Measurements from ENCODE around the gene WDR1.

Gene WDR1

GRCh38 chr4:10159671-10160070, 43.1 kb upstream of the WDR1 start:
- TF ChIP-seq, protein P1, sequence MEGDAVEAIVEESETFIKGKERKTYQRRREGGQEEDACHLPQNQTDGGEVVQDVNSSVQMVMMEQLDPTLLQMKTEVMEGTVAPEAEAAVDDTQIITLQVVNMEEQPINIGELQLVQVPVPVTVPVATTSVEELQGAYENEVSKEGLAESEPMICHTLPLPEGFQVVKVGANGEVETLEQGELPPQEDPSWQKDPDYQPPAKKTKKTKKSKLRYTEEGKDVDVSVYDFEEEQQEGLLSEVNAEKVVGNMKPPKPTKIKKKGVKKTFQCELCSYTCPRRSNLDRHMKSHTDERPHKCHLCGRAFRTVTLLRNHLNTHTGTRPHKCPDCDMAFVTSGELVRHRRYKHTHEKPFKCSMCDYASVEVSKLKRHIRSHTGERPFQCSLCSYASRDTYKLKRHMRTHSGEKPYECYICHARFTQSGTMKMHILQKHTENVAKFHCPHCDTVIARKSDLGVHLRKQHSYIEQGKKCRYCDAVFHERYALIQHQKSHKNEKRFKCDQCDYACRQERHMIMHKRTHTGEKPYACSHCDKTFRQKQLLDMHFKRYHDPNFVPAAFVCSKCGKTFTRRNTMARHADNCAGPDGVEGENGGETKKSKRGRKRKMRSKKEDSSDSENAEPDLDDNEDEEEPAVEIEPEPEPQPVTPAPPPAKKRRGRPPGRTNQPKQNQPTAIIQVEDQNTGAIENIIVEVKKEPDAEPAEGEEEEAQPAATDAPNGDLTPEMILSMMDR (IDR thresholded peaks at IDR 0.05; ENCODE audit: low read depth, low read length), result no peak
- H3K4me3 ChIP-seq (ENCODE audit: low read depth, low read length), result no peak overlapping the region

DNA sequence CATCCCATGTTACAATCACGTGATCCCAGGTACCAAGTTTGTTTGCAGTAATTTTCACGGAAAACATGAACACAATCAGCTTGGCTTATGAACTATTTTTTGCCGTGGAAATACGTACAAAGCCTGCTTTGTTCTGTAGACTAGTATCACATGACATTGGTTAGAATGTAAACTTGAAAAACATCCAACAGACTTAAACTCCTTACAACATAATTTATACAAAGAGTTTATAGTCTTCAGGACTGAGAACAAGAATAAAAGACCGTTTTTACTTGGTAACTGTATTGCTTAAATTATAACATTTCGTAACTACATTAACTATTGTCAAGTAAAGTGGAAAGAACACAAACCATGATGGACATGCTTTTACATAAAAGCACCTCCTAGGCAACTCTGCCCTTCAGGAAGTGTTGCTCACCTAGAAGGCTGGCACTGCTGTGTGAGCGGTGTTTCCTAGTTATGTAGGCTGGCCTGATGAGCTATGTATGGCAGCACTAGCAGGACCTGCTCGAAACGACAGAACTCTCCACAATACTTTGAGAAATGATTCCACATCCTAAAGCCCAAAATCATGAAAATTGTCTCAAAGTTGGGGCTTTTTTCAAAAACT, 41.8 kb upstream of the WDR1 start:
- H3K4me3 ChIP-seq (ENCODE audit: low read depth, low read length), result no peak overlapping the region
- TF ChIP-seq, protein P1 (IDR thresholded peaks at IDR 0.05; ENCODE audit: low read depth, low read length), result no peak

- TF ChIP-seq, protein P1 (IDR thresholded peaks at IDR 0.05; ENCODE audit: low read depth, low read length), result peak; percentile 86
These were observed 41.1 kb upstream of the WDR1 start for GRCh38 chr4:10157478-10158332.

DNA sequence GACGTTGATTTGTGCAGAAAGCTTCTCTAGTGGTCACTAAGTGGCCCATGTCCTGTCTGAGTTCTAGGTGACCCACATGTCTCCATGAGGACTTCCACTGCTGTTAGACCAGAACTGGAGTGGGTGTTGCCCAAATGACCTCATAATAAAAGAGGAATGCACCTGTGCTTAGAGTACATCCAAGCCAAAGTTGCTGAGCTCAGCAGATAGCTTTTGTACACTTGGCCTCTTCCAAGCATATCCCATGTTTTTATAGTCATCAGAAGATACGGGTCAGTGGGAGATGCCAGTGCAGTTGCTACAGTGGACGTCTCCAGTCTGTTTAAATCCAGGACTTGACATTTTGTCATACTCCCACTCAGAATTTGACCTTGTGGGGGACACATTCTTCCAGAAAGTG, 37.6 kb upstream of the WDR1 start:
- TF ChIP-seq, protein P1 (IDR thresholded peaks at IDR 0.05; ENCODE audit: low read depth, low read length), result no peak
- no peak overlapping the region for H3K4me3 ChIP-seq (ENCODE audit: low read depth, low read length)

More at GRCh38 chr4:10157478-10158332, 41.1 kb upstream of the WDR1 start:
- no peak overlapping the region for H3K4me3 ChIP-seq (ENCODE audit: low read depth, low read length)

GRCh38 chr4:10153161-10153560, 36.6 kb upstream of the WDR1 start:
- TF ChIP-seq, protein P1 (IDR thresholded peaks at IDR 0.05; ENCODE audit: low read depth, low read length), result no peak
- H3K4me3 ChIP-seq (ENCODE audit: low read depth, low read length), result no peak overlapping the region

- H3K4me3 ChIP-seq (ENCODE audit: low read depth, low read length), result no peak overlapping the region
- TF ChIP-seq, protein P1 (IDR thresholded peaks at IDR 0.05; ENCODE audit: low read depth, low read length), result no peak
These were observed 34.6 kb upstream of the WDR1 start for GRCh38 chr4:10151182-10151581.

DNA sequence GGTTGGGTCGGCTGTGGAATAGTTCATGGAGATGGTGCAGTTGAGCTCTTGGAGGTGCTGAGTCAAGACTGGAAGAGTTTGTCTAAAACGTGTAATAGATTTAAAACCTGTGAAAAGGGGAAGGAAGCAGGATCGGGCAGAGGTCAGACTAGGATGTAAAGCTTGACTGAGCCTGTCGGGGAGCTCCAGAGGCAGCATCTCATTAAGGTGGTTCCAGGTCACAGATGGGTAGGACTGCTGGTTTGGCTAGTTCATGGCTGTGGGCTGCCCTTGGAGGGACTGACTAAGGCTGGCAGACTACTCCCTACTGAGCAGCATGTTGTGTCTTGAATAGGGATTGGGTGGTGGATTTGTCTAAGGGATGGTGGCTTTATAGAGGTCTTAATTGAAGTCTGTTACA, 28.4 kb upstream of the WDR1 start:
- TF ChIP-seq, protein P1 (IDR thresholded peaks at IDR 0.05; ENCODE audit: low read depth, low read length), result no peak
- H3K4me3 ChIP-seq (ENCODE audit: low read depth, low read length), result no peak overlapping the region

All from WI38 (cell line).